SIG-M5 treated with dmso at 0.1 percent for 504 hours (cell line): ENCODE data around the gene ALOXE3.
"Not testable (repeated sequence)": the region's sequence is repeated elsewhere in the genome, so short reads cannot be mapped to it uniquely, and the experiment has no call there.

ENCODE experiments used
- DNase-seq: peaks from one replicate; lab custom pipeline; 2025; ENCODE audit not compliant: unreplicated experiment; lab: John Stamatoyannopoulos, UW

ALOXE3 gene

GRCh38 chr17:8073627-8074484, 44.5 kb downstream of the ALOXE3 start:
- DNase-seq: peak; percentile 55

- no peak for DNase-seq
Observed at GRCh38 chr17:8072729-8073461, 45.4 kb downstream of the ALOXE3 start.

- no peak for DNase-seq
Observed at GRCh38 chr17:8072341-8072728, 46.0 kb downstream of the ALOXE3 start.

- DNase-seq: no peak
Observed at GRCh38 chr17:8071496-8071895, 46.8 kb downstream of the ALOXE3 start.

- no peak for DNase-seq
Observed at GRCh38 chr17:8069587-8069860, 48.8 kb downstream of the ALOXE3 start.

- peak; percentile 7 for DNase-seq
Observed at GRCh38 chr17:8068736-8069586, 49.4 kb downstream of the ALOXE3 start.

- DNase-seq: no peak
Observed at GRCh38 chr17:8067806-8068205, 50.5 kb downstream of the ALOXE3 start.

- DNase-seq: no peak
Observed at GRCh38 chr17:8066841-8067775, 51.2 kb downstream of the ALOXE3 start.

GRCh38 chr17:8064561-8065019, 53.7 kb downstream of the ALOXE3 start:
- DNase-seq: no peak

GRCh38 chr17:8063761-8064534, 54.4 kb downstream of the ALOXE3 start:
- DNase-seq: no peak

- DNase-seq: peak; percentile 8
Observed at GRCh38 chr17:8062807-8063483, 55.4 kb downstream of the ALOXE3 start.

- DNase-seq: no peak
Observed at GRCh38 chr17:8062435-8062806, 55.9 kb downstream of the ALOXE3 start.

GRCh38 chr17:8061851-8062250, 56.5 kb downstream of the ALOXE3 start:
- not testable (repeated sequence) for DNase-seq

- peak; percentile 55 for DNase-seq
Observed at GRCh38 chr17:8060274-8060673, 58.0 kb downstream of the ALOXE3 start.

- no peak for DNase-seq
Observed at GRCh38 chr17:8059131-8059530, 59.2 kb downstream of the ALOXE3 start.

GRCh38 chr17:8057691-8058114, 60.6 kb downstream of the ALOXE3 start:
- peak; percentile 87 for DNase-seq

- no peak for DNase-seq
Observed at GRCh38 chr17:8056976-8057625, 61.2 kb downstream of the ALOXE3 start.

- peak; percentile 83 for DNase-seq
Observed at GRCh38 chr17:8056232-8056975, 61.9 kb downstream of the ALOXE3 start.
